GM23338 (cell line): ENCODE measurements around the gene ABCB11.

Experiments
- CTCF ChIP-seq, 2 experiments: fragments of 200-600 bp in 1 of 2; sonication (generic) in 1 of 2; conservative IDR thresholded peaks; 2 replicates each; pipeline versions ENCODE4 v1.5.1 to v1.6.1; 2016 to 2017; ENCODE audit warnings: antibody characterized with exemption in 2 of 2, low read depth in 2 of 2, mild to moderate bottlenecking in 2 of 2, moderate library complexity in 1 of 2
- EZH2 ChIP-seq: fragments of 200-600 bp; sonication (generic); IDR thresholded peaks from one replicate; pipeline ENCODE4 v1.8.0; 2017; ENCODE audit warnings: antibody characterized with exemption, mild to moderate bottlenecking, low read depth; ENCODE audit not compliant: unreplicated experiment
- EZH2phosphoT487 ChIP-seq: fragments of 200-600 bp; sonication (generic); IDR thresholded peaks from one replicate; pipeline ENCODE4 v1.8.1; 2018; ENCODE audit warnings: antibody characterized with exemption; ENCODE audit not compliant: unreplicated experiment
- NANOG ChIP-seq: IDR thresholded peaks from 2 replicates; pipeline ENCODE4 v1.6.1; 2016; ENCODE audit warnings: antibody characterized with exemption, borderline replicate concordance
- POLR2AphosphoS5 ChIP-seq: IDR thresholded peaks from 2 replicates; pipeline ENCODE4 v1.6.1; 2016; ENCODE audit warnings: antibody characterized with exemption, low read depth
- ZNF114 ChIP-seq: fragments of 250-450 bp; sonication (Bioruptor Pico); IDR thresholded peaks from 2 replicates; pipeline ENCODE4 v1.5.0; 2020; ENCODE audit warnings: mild to moderate bottlenecking, moderate library complexity
- ZNF331 ChIP-seq: fragments of 250-450 bp; sonication (Bioruptor Pico); IDR thresholded peaks from 2 replicates; pipeline ENCODE4 v1.5.0; 2020; ENCODE audit warnings: low read depth, mild to moderate bottlenecking, moderate library complexity
- TF ChIP-seq, protein P1 (sequence below): IDR thresholded peaks from one replicate; pipeline ENCODE4 v1.6.1; 2018; ENCODE audit warnings: antibody characterized with exemption; ENCODE audit not compliant: unreplicated experiment

DNA sequence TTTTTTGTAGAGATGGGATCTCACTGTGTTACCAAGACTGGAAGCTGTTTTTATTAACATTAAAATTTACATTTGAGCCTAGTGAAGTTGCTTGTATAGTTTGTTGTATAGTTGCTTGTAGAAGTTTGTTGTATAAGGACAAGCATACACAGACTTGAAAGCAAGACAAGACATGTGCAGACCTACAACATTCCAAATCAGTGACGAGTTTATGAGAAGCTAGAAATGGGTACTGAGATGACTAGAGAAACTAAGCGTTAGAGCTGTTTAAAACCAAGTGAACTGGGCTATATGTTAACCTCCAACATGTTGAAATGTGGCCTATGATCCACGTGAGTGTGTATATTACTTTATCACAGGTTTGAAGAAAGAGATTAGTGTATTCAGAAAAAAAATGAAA lies 39.1 kb downstream of the ABCB11 start:
- no peak for TF ChIP-seq CTCF (conservative IDR thresholded peaks at IDR 0.05; ENCODE audit: low read depth in 2 of 2)
- no peak for TF ChIP-seq EZH2phosphoT487
- TF ChIP-seq, protein P1, sequence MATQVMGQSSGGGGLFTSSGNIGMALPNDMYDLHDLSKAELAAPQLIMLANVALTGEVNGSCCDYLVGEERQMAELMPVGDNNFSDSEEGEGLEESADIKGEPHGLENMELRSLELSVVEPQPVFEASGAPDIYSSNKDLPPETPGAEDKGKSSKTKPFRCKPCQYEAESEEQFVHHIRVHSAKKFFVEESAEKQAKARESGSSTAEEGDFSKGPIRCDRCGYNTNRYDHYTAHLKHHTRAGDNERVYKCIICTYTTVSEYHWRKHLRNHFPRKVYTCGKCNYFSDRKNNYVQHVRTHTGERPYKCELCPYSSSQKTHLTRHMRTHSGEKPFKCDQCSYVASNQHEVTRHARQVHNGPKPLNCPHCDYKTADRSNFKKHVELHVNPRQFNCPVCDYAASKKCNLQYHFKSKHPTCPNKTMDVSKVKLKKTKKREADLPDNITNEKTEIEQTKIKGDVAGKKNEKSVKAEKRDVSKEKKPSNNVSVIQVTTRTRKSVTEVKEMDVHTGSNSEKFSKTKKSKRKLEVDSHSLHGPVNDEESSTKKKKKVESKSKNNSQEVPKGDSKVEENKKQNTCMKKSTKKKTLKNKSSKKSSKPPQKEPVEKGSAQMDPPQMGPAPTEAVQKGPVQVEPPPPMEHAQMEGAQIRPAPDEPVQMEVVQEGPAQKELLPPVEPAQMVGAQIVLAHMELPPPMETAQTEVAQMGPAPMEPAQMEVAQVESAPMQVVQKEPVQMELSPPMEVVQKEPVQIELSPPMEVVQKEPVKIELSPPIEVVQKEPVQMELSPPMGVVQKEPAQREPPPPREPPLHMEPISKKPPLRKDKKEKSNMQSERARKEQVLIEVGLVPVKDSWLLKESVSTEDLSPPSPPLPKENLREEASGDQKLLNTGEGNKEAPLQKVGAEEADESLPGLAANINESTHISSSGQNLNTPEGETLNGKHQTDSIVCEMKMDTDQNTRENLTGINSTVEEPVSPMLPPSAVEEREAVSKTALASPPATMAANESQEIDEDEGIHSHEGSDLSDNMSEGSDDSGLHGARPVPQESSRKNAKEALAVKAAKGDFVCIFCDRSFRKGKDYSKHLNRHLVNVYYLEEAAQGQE: no peak
- TF ChIP-seq EZH2: no peak
- TF ChIP-seq POLR2AphosphoS5: no peak
- no peak for TF ChIP-seq NANOG
- TF ChIP-seq ZNF331 (CRISPR knock-in tag): no peak
- TF ChIP-seq ZNF114 (CRISPR knock-in tag): no peak
